Stomach (tissue), 9 donors: ENCODE results near the gene P4HTM. TPM values are rescaled to one million over a fixed set of nuclear protein-coding genes. Genes with fewer than 3 reads are reported as not detected.

ENCODE experiments used
- DNase-seq, 2 donors: peaks; one replicate each; pipeline versions ENCODE4 v3.0.0 to v3.0.0-alpha.2; 2013 to 2019
- H3K27ac ChIP-seq, 5 donors: fragments of 200-600 bp in 4 of 5; sonication (generic) in 4 of 5; one replicate each; pipeline ENCODE4 v1.5.1; 2013 to 2019; ENCODE audit warnings: mild to moderate bottlenecking in 1 of 5, moderate library complexity in 1 of 5
- H3K27me3 ChIP-seq, 3 donors: fragments of 200-600 bp; sonication (generic); one replicate each; pipeline ENCODE4 v1.5.1; 2017 to 2019; ENCODE audit warnings: mixed run types in 1 of 3
- H3K36me3 ChIP-seq, 4 donors: fragments of 200-600 bp; sonication (generic); 1 replicate in 3 of 4; 2 replicates in 1 of 4; pipeline ENCODE4 v1.5.1; 2016 to 2019
- H3K4me1 ChIP-seq, 4 donors: fragments of 200-600 bp; sonication (generic); one replicate each; pipeline ENCODE4 v1.5.1; 2016 to 2019
- H3K4me3 ChIP-seq, 4 donors: fragments of 200-600 bp; sonication (generic) in 3 of 4; one replicate each; pipeline ENCODE4 v1.5.1; 2016 to 2019; ENCODE audit warnings: mild to moderate bottlenecking in 1 of 4
- H3K9me3 ChIP-seq, 4 donors: fragments of 200-600 bp; sonication (generic); one replicate each; pipeline ENCODE4 v1.5.1; 2016 to 2019
- EP300 ChIP-seq: sonication (generic); formaldehyde crosslinking; IDR thresholded peaks from one replicate; pipeline ENCODE4 v1.6.1; 2017; ENCODE audit warnings: antibody characterized with exemption
- POLR2A ChIP-seq, 4 donors: fragments of 450-650 bp; IDR thresholded peaks; one replicate each; pipeline ENCODE4 v1.6.1; 2016; ENCODE audit warnings: antibody characterized with exemption in 4 of 4, control low read depth in 2 of 4, mild to moderate bottlenecking in 1 of 4, moderate library complexity in 1 of 4
- POLR2AphosphoS5 ChIP-seq, 3 donors: sonication (generic); formaldehyde crosslinking; IDR thresholded peaks; one replicate each; pipeline ENCODE4 v1.6.1; 2016; ENCODE audit warnings: antibody characterized with exemption in 3 of 3
- WGBS, 5 donors: extraction: QIAGEN DNeasy Blood & Tissue Kit in 3 of 5; methylation state at CpG; one replicate each; pipeline versions ENCODE4 v1.1.5 to v1.1.7; 2013 to 2018; 5-methylcytosine and 5-hydroxymethylcytosine counted together
- intact Hi-C: fragments of 100-400 bp; cut with DNase I; formaldehyde crosslinking; loops from one replicate; pipeline ENCODE4 v1.15.1; 2023; ENCODE audit warnings: low total_unique reads
- polyA plus RNA-seq, 3 donors: library from polyadenylated mRNA; stranded (reverse); fragments of 200-250 nt; gene quantifications; one replicate each; pipeline ENCODE4 v1.2.3, GENCODE V29; 2013
- total RNA-seq, 5 donors: library from RNA; depleted of rRNA; stranded (reverse); fragments of >200 nt; gene quantifications; one replicate each; pipeline versions ENCODE4 v1.1.0 to v1.2.3, GENCODE V29; 2014 to 2016
- TF ChIP-seq, protein P1 (sequence below), 7 experiments: fragments of 450-650 bp in 4 of 7; fragments of 200-600 bp in 3 of 7; sonication (generic) in 3 of 7; IDR thresholded peaks; one replicate each; pipeline ENCODE4 v1.5.1; 2016 to 2019; ENCODE audit warnings: antibody characterized with exemption in 7 of 7, control low read depth in 2 of 7, mild to moderate bottlenecking in 1 of 7
- donor health status: healthy with polysubstance abuse.
- donor health status: Bipolar disorder and iron deficiency.
- donor health status: healthy.

Gene P4HTM
- total and polyA plus RNA-seq, 8 donors = 19.1 to 383 (median 48.3) TPM

DNA sequence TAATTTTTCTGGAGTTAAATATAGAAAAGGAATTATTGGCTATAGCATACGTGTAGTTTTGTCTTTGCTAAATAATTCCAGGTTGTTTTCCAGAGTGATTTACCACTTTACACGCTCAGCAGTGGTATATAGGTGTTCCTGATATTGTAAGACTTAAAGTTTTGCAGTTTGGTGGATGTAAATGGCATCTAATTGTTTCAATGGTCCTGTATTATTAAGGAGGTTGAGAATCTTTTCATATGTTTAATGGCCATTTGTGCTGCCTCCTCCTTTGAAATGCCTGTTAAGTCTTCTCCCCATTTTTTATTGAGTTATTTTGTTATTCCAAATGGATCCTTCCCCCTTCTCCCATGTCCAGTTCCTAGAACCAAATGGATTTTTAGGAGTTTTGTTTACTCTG, 26.4 kb upstream of the P4HTM start:
- WGBS, 5 donors = 76 to 91% (median 83%) methylated on average over 2 of the region's 2 CpGs
- no peak for DNase-seq
- Histone ChIP-seq H3K4me1 (no peaks in the 10 kb centered on the region), H3K9me3 (no peaks in the 10 kb centered on the region), H3K27ac (no peak overlapping the region), H3K4me3 (no peak overlapping the region), H3K36me3 (peaks cover 35 to 91% (median 82%) of the 10 kb centered on the region in 4 donors), H3K27me3 (no peaks in the 10 kb centered on the region)
- TF ChIP-seq EP300 (no peak), POLR2A (IDR thresholded peaks at IDR 0.05) (no peak), POLR2AphosphoS5 (IDR thresholded peaks at IDR 0.05) (no peak)
- TF ChIP-seq, protein P1, sequence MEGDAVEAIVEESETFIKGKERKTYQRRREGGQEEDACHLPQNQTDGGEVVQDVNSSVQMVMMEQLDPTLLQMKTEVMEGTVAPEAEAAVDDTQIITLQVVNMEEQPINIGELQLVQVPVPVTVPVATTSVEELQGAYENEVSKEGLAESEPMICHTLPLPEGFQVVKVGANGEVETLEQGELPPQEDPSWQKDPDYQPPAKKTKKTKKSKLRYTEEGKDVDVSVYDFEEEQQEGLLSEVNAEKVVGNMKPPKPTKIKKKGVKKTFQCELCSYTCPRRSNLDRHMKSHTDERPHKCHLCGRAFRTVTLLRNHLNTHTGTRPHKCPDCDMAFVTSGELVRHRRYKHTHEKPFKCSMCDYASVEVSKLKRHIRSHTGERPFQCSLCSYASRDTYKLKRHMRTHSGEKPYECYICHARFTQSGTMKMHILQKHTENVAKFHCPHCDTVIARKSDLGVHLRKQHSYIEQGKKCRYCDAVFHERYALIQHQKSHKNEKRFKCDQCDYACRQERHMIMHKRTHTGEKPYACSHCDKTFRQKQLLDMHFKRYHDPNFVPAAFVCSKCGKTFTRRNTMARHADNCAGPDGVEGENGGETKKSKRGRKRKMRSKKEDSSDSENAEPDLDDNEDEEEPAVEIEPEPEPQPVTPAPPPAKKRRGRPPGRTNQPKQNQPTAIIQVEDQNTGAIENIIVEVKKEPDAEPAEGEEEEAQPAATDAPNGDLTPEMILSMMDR (IDR thresholded peaks at IDR 0.05) = no peak
- intact Hi-C loops = no loop called here

DNA sequence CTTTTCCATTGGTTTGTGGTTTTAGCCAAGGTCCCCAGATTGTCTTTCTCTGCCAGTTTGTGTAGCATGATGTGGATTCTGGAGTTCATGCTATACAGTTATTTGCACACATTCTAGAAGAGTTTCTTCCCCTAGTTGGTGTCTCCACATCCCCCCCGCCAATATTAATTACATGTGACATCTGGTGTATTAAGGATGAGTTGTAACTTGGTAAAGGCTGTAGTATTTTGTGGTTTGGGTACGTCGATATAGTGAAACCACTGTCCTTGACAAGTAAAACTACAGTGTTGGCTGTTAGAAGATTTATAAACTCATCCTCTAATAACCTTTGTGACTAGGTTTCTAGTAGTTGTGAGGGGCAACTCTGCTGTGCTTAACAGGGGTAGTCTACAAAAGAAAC, 23.7 kb upstream of the P4HTM start:
- Histone ChIP-seq H3K4me1 (no peaks in the 10 kb centered on the region), H3K36me3 (peaks cover 53 to 100% (median 99%) of the 10 kb centered on the region in 4 donors), H3K27ac (no peak overlapping the region), H3K9me3 (no peaks in the 10 kb centered on the region), H3K27me3 (no peaks in the 10 kb centered on the region), H3K4me3 (no peak overlapping the region)
- no peak for DNase-seq
- intact Hi-C loops = no loop called here
- no peak for TF ChIP-seq POLR2A (IDR thresholded peaks at IDR 0.05)
- TF ChIP-seq, protein P1 (IDR thresholded peaks at IDR 0.05) = no peak
- 80 to 91% (median 84%) methylated on average over 3 of the region's 3 CpGs for WGBS, 5 donors

DNA sequence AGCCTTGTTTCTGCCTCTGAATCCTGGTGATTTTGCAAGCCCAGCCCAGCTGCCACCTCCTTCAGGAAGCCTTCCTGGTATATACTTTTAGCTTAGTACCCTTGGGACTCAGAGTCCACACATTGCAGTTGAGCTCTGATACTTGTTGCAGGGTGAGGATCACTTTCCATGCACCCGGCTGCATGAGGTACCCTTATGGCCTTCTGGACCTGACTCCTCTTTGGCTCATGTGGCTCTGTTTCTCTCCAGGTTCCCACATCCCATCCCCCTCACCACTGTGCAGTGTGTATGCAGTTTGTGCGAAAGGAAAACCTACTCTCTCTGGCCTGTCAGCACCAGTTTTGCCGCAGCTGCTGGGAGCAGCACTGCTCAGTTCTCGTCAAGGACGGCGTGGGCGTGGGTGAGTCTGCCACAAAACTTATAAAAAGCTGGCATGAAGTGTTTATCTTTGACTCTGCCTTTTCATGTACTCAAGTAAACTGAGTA, 23.1 kb upstream of the P4HTM start:
- WGBS, 5 donors = 80 to 94% (median 91%) methylated on average over 7 of the region's 7 CpGs
- Histone ChIP-seq H3K4me1 (no peaks in the 10 kb centered on the region), H3K9me3 (no peaks in the 10 kb centered on the region), H3K4me3 (no peak overlapping the region), H3K36me3 (peaks cover 57 to 100% (median 99%) of the 10 kb centered on the region in 4 donors), H3K27me3 (no peaks in the 10 kb centered on the region), H3K27ac (no peak overlapping the region)
- TF ChIP-seq, protein P1 (IDR thresholded peaks at IDR 0.05) = no peak
- TF ChIP-seq POLR2A (IDR thresholded peaks at IDR 0.05) (no peak), POLR2AphosphoS5 (IDR thresholded peaks at IDR 0.05) (no peak), EP300 (no peak)
- intact Hi-C loops = no loop called here
- no peak for DNase-seq

DNA sequence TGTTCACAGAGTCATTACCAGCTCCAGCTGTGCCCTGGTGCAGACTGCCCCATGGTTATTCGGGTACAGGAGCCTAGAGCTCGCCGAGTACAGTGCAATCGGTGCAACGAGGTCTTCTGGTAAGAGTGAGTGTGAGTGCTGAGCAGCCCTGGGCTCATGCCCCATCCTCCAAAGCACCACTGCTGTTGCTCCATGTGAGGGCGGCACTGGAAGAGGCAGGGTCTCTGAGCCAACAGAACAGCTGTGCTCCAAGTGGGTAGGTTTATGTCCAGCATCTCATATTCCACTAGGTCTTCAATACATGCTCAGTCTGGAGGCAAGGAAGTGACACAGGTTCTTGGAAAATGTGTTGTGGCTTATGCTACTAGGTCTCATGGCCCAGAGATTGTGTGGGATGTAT, 19.5 kb upstream of the P4HTM start:
- no peaks in the 10 kb centered on the region for H3K27me3 ChIP-seq
- intact Hi-C loops = no loop called here
- H3K4me3 ChIP-seq = no peak overlapping the region
- no peaks in the 10 kb centered on the region for H3K9me3 ChIP-seq
- H3K4me1 ChIP-seq = no peaks in the 10 kb centered on the region
- TF ChIP-seq EP300 (no peak), POLR2A (IDR thresholded peaks at IDR 0.05) (no peak), POLR2AphosphoS5 (IDR thresholded peaks at IDR 0.05) (no peak)
- TF ChIP-seq, protein P1 (IDR thresholded peaks at IDR 0.05) = no peak
- DNase-seq = no peak
- no peak overlapping the region for H3K27ac ChIP-seq
- WGBS, 5 donors = 92 to 99% (median 97%) methylated on average over 6 of the region's 6 CpGs
- peaks cover 77 to 100% (median 100%) of the 10 kb centered on the region in 4 donors for H3K36me3 ChIP-seq
